Measurements from ENCODE around the gene CDK6.

The CDK6 gene

GRCh38 chr7:92731335-92732063, 104.9 kb downstream of the CDK6 start:
- no peak for FAIRE-seq

GRCh38 chr7:92730808-92731207, 105.6 kb downstream of the CDK6 start:
- FAIRE-seq = no peak

GRCh38 chr7:92729751-92730150, 106.6 kb downstream of the CDK6 start:
- no peak for FAIRE-seq

GRCh38 chr7:92729172-92729571, 107.2 kb downstream of the CDK6 start:
- FAIRE-seq = no peak

GRCh38 chr7:92727755-92728154, 108.6 kb downstream of the CDK6 start:
- FAIRE-seq = no peak

- no peak for FAIRE-seq
These were observed 111.0 kb downstream of the CDK6 start for GRCh38 chr7:92725161-92725925.

GRCh38 chr7:92723943-92724342, 112.4 kb downstream of the CDK6 start:
- FAIRE-seq = no peak

GRCh38 chr7:92723205-92723604, 113.2 kb downstream of the CDK6 start:
- no peak for FAIRE-seq

- FAIRE-seq = no peak
These were observed 113.8 kb downstream of the CDK6 start for GRCh38 chr7:92722541-92722940.

- no peak for FAIRE-seq
These were observed 115.6 kb downstream of the CDK6 start for GRCh38 chr7:92720604-92721350.

GRCh38 chr7:92717993-92718716, 118.2 kb downstream of the CDK6 start:
- no peak for FAIRE-seq

GRCh38 chr7:92717623-92717992, 118.8 kb downstream of the CDK6 start:
- FAIRE-seq = no peak

GRCh38 chr7:92716825-92717580, 119.4 kb downstream of the CDK6 start:
- no peak for FAIRE-seq

- FAIRE-seq = no peak
These were observed 120.4 kb downstream of the CDK6 start for GRCh38 chr7:92715963-92716362.

- no peak for FAIRE-seq
These were observed 121.6 kb downstream of the CDK6 start for GRCh38 chr7:92714767-92715166.

- FAIRE-seq = no peak
These were observed 122.1 kb downstream of the CDK6 start for GRCh38 chr7:92714280-92714679.

GRCh38 chr7:92709912-92710311, 126.5 kb downstream of the CDK6 start:
- FAIRE-seq = no peak

GRCh38 chr7:92709150-92709549, 127.2 kb downstream of the CDK6 start:
- no peak for FAIRE-seq

GRCh38 chr7:92708111-92709042, 128.0 kb downstream of the CDK6 start:
- no peak for FAIRE-seq

GRCh38 chr7:92707435-92707834, 128.9 kb downstream of the CDK6 start:
- no peak for FAIRE-seq

GRCh38 chr7:92706563-92706962, 129.8 kb downstream of the CDK6 start:
- FAIRE-seq = no peak
